ENCODE measurements around the gene SCAPER.
"Not testable (repeated sequence)": the region's sequence is repeated elsewhere in the genome, so short reads cannot be mapped to it uniquely, and the experiment has no call there.

The SCAPER gene

GRCh38 chr15:76495487-76495886 lies 409.7 kb downstream of the SCAPER start:
- no peak for DNase-seq (ENCODE audit: low read depth in 2 of 2)

GRCh38 chr15:76492538-76492937 lies 412.6 kb downstream of the SCAPER start:
- no peak for DNase-seq (ENCODE audit: low read depth in 2 of 2)

DNA sequence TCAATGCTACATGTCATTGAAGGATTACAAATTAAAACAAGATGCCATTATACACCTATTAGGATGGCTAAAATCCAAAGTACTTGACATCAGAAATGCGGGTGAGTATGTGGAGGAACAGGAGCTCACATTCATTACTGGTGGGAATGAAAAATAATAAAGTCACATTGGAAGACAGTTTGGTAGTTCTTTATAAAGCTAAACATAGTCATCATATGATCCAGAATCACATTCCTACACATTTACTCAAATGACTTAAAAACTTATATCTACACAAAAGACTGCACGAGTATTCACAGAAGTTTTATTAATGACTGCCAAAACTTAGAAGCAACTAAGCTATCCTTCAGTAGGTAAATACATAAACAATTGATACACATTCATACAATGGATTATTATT lies 421.4 kb downstream of the SCAPER start:
- no peak for DNase-seq (ENCODE audit: low read depth in 2 of 2)

GRCh38 chr15:76483018-76483417 lies 422.1 kb downstream of the SCAPER start:
- no peak for DNase-seq (ENCODE audit: low read depth in 2 of 2)

DNA sequence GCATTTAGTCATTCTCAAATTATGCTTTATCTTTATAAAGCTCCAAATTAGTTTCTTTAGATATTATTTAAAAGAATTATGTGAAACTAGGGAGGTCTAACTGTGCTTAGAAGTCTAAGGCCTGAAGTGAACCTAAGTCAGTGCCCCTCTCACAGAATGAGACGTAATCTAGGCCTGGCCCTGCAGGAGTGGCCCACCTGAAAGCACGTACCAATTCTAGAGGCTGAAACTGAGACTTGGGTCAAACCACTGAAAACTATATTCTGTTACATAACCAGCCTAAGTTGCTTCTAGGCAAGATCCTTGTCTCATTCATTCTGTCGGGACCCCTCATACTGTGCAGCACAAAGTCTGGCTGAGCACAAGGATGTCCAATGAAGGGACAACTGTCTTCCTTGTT lies 424.9 kb downstream of the SCAPER start:
- DNase-seq (ENCODE audit: low read depth in 2 of 2), result no peak

DNA sequence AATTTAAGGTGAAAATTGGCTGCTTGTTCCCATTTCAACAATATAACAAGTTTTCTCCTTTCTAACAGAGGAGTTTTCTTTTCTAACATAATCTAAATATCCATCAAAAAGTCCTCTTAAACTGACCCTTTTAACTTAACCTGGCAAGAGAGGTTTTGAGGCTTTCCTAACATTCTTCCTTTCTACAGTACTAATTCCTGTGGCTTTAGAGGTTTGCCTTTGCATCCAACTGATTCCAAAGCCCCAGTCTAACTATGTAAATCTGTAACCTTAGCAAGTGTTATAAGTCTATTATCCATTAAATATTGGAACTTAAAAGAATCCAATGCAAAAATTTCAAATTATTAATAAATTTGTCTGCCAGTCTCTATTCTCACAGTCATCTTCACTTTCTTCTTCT lies 434.4 kb downstream of the SCAPER start:
- DNase-seq (ENCODE audit: low read depth in 2 of 2), result no peak

DNA sequence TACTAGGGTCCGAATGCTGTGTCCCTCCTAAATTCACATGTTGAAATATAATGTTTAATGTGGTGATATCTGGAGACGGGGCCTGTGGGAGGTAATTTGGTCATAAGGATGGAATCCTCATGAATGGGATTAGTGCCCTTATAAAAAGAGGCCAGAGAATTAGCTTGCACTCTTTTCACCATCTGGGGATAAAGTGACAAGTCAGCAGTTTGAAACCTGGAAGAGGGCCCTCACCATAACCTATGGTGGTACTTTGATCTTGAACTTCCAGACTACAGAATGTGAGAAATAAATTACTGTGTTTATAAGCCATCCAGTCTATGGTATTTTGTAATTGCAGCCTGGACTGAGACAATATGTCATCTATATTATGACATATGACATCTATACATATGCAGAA lies 436.4 kb downstream of the SCAPER start:
- DNase-seq (ENCODE audit: low read depth in 2 of 2), result no peak

DNA sequence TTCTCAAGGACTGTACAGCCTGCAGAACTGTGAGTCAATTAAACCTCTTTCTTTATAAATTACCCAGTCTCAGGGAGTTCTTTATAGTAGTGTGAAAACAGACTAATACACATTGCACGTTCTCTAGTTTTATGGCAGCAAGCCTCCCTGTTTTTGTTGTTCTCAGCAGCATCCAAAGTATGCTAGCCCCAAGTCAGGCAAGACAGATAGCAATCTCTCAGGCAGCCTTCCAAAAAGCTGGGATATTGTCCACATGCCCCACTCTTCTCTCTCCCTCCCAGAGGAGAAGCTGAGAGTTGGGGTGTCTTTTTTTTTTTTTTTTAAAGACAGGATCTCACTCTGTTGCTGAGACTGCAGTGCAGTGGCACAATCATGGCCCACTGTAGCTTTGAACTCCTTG lies 438.0 kb downstream of the SCAPER start:
- DNase-seq (ENCODE audit: low read depth in 2 of 2), result no peak

- DNase-seq (ENCODE audit: low read depth in 2 of 2), result no peak
Observed at GRCh38 chr15:76465728-76466127, 439.4 kb downstream of the SCAPER start.

DNA sequence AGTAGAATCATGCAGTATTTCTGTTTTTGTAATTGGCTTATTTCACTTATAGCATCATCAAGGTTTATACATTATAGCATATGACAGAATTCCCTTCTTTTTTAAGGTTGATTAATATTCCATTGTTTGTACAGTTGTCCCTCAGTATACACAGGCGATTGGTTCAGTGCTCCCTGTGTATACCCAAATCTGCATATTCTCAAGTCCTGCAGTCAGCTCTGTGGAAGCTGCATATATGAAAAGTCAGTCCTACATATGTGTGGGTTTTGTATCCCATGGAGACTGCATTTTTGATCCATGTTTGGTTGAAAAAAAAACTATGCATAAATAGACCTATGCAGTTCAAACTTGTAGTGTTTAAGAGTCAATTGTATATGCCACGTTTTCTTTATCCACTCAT lies 440.9 kb downstream of the SCAPER start:
- no peak for DNase-seq (ENCODE audit: low read depth in 2 of 2)

DNA sequence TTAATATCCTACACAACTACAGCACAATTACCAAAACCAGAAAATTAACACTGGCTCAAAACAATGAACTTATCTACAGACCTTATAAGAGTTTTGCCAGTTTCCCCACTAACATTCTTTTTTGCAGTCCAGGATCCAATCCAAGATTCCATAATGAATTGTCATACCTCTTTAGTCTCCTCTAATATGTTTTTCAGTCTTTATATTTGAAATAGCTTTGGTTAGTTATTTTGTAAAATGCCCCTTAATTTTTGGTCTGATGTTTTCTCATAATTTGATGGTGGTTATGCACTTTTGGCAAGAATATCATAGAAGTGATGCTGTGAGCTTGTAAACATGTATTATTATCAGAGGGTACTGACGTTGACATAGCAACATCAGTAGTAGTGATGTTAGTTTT lies 444.3 kb downstream of the SCAPER start:
- DNase-seq (ENCODE audit: low read depth in 2 of 2), result no peak

DNA sequence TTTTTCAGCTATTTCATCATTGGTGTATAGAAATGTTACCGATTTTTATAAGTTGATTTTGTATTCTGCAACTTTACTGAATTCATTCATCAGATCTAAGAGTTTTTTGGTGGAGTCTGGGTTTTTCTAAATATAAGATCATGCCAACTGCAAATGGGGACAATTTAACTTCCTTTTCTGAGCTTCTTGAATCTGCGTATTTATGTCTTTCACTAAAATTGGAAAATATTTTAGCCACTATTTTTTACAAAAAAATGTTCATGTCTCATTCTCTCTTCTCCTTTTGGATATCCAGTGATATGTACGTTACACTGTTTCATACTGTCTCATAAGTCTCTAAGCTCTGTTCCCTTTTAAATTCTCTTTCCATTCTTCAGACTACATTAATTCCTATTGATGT lies 444.8 kb downstream of the SCAPER start:
- no peak for DNase-seq (ENCODE audit: low read depth in 2 of 2)

- DNase-seq (ENCODE audit: low read depth in 2 of 2), result no peak
Observed at GRCh38 chr15:76451540-76451939, 453.6 kb downstream of the SCAPER start.

DNA sequence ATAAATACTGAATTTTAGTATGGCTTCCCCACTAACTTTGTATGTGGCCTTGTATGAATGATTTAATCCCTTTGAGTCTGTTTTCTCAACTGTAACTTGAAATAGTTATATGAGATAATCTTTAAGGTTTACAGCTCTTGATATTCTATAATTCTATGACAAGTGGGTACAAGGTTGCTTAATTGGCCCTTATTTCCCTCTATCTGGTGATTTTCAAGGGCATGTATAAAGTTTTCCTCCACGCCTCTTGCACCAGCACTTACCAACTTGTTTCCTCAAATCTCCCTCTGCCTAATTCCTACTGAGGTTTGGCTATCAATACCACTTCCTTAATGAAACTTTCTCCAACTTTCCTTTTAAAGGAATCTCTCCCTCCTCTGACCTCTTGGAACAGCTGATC lies 455.7 kb downstream of the SCAPER start:
- no peak for DNase-seq (ENCODE audit: low read depth in 2 of 2)

DNA sequence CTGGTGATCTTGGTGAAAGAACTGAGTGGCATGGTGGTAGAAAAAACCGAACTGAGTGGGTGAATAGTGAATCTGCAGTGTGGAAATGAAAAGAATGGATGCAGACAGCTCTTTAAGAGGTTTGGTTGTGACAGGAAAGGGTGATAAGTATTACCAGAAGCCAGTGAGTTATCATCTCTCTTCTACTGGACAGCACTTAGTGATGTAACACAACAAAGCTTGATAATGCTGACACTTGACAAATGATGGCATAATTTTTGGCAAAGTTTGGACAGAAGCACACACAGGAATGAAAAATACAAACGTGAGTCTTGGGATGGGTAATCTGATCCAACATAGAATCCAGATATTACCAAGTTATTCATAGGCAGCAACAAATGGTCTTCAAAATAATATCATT lies 456.4 kb downstream of the SCAPER start:
- no peak for DNase-seq (ENCODE audit: low read depth in 2 of 2)

DNA sequence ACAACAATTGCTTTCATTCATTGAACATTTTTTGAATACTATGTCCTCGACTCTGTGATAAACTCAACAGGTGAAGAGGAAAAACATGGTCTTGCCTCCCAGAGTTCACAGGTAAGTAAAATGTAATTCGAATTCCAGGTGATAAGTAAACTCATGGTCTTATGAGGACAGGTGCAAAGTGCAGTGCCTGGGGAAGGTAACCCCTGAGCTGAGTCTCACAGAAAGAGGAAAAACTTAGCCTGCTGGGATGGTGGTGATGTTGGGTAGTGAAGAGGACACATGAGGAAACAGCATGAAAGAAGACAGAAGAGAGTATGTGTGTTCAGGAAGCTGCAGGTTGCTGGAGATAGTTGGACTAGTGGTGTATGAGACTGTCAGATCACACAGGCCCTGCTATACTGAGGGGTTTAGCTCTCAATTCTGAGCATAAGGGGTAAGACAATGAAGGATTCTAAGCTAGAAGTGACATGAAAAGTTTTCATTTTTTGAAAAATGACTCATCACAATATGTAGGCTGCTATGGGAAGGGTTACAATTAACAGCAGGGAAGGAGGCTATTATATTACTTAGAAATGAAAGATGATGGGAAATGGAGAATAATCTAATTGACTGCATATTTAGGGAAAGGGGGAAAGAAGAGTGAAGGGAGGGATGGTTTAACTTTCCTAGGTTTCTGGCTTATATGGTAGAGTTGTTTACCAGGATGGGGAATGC lies 457.3 kb downstream of the SCAPER start:
- no peak for DNase-seq (ENCODE audit: low read depth in 2 of 2)

- DNase-seq (ENCODE audit: low read depth in 2 of 2), result no peak
Observed at GRCh38 chr15:76440441-76440840, 464.7 kb downstream of the SCAPER start.

DNA sequence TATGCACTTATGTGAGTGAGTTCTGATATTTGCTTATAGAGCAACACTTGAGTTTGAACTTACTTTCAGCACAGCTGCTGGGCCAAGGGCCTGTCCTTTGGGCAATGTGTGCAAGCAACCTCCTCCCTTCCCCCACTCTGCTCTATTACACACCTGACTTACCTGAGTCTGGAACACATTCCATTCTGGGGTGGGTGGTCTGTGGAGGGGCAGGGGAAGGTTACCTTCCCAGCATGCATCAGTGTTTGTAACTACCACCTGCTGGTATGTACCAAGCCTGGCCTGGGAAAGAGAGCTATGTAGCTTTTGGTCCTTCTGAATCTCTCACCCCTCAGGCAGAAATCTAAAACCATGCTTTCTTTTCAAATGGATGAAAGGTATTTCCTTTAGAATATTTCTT lies 465.6 kb downstream of the SCAPER start:
- DNase-seq (ENCODE audit: low read depth in 2 of 2), result no peak

DNA sequence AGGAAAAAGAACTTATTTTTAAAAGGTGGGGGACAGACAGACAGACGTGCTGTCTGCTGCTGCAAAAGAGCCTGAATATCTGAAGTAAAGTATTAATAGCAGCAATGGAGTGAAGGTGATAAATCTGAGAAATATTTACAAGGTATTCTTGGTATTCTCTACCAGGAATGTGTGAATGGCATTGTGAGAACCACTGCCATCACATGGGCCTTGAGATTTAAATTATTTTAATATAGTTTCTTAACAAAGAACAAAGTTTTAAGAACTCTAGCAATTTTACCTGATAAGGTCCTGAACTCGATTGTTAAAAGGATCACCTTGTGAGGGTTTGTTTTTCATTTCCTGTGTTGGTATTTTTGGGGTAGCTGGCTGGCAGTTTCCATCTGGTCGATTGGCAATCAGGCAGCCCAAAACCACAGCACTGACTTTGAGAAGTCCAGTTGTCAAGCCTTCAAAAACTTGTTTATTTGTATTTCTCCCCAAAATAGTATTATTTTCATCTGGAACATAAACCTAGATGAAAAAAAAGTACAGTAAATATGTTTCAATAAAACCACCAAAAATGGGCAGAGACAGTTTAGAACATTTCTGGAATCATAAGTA lies 471.2 kb downstream of the SCAPER start:
- DNase-seq (ENCODE audit: low read depth in 2 of 2), result no peak

- not testable (repeated sequence) for DNase-seq (ENCODE audit: low read depth in 2 of 2)
Observed at GRCh38 chr15:76433036-76433435, 472.1 kb downstream of the SCAPER start.

GRCh38 chr15:76432604-76433003 lies 472.5 kb downstream of the SCAPER start:
- DNase-seq (ENCODE audit: low read depth in 2 of 2), result no peak

GRCh38 chr15:76431971-76432370 lies 473.2 kb downstream of the SCAPER start:
- DNase-seq (ENCODE audit: low read depth in 2 of 2), result no peak

GRCh38 chr15:76430711-76431110 lies 474.4 kb downstream of the SCAPER start:
- DNase-seq (ENCODE audit: low read depth in 2 of 2), result not testable (repeated sequence)

DNA sequence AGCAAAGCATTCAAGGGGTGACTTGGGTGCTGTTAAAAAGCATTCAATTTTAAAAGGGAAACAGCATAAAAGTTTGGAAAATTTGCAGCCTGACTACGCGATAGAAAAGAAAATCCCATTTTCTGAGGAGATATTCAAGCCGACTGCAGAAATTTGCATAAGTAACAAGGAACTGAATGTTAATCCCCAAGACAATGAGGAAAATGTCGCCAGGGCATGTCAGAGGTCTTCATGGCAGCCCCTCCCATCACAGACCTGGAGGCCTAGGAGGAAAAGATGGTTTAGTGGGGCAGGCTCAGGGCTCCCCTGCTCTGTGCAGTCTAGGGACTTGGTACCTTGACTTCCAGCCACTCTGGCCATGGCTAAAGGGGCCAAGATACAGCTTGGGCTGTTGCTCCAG lies 475.5 kb downstream of the SCAPER start:
- DNase-seq (ENCODE audit: low read depth in 2 of 2), result no peak

Measured in activated CD8-positive, alpha-beta memory T cell treated with anti-CD3 and anti-CD28 coated beads for 4 hours (primary cell).